Keratinocyte (primary cell): Measurements from ENCODE around the gene ZNF524. TPM values are rescaled to one million over a fixed set of nuclear protein-coding genes. Genes with fewer than 3 reads are reported as not detected.
"Not testable (repeated sequence)": the region's sequence is repeated elsewhere in the genome, so short reads cannot be mapped to it uniquely, and the experiment has no call there.

Experiments used
- DNase-seq: peaks from one replicate; pipeline ENCODE4 v3.0.0-alpha.2; 2011; ENCODE audit warnings: low read depth, missing footprints, low spot score
- FAIRE-seq: peaks from 2 replicates; lab custom pipeline; 2011; peaks lifted over from hg19 to GRCh38; lab: Jason Lieb, UNC
- H2AFZ ChIP-seq: 2 replicates; pipeline ENCODE4 v1.6.0; 2012; ENCODE audit warnings: low read length, control low read depth, inconsistent platforms; ENCODE audit not compliant: control insufficient read depth
- H3K27ac ChIP-seq: 2 replicates; pipeline ENCODE4 v1.5.1; 2011; ENCODE audit warnings: low read length; ENCODE audit not compliant: control insufficient read depth, insufficient read depth
- H3K27me3 ChIP-seq: 3 replicates; pipeline ENCODE4 v1.6.0; 2011; ENCODE audit warnings: low read length; ENCODE audit not compliant: control insufficient read depth, insufficient read depth; ENCODE audit errors: extremely low read depth
- H3K36me3 ChIP-seq, 2 experiments: 2 replicates in 1 of 2; 3 replicates in 1 of 2; pipeline ENCODE4 v1.5.1; 2011; ENCODE audit warnings: low read length in 2 of 2, mild to moderate bottlenecking in 1 of 2; ENCODE audit not compliant: control insufficient read depth in 2 of 2, insufficient read depth in 2 of 2; ENCODE audit errors: extremely low read depth in 1 of 2
- H3K4me1 ChIP-seq: 3 replicates; pipeline ENCODE4 v1.5.1; 2011; ENCODE audit warnings: low read length; ENCODE audit not compliant: control insufficient read depth, insufficient read depth; ENCODE audit errors: extremely low read depth
- H3K4me2 ChIP-seq: 3 replicates; pipeline ENCODE4 v1.6.0; 2011; ENCODE audit warnings: low read depth, low read length; ENCODE audit not compliant: control insufficient read depth, insufficient read depth; ENCODE audit errors: extremely low read depth
- H3K4me3 ChIP-seq, 3 experiments: fragments of 200-600 bp in 1 of 3; sonication (generic) in 1 of 3; 2 replicates in 2 of 3; 3 replicates in 1 of 3; pipeline ENCODE4 v1.5.1; 2011 to 2016; ENCODE audit warnings: low read length in 3 of 3, mild to moderate bottlenecking in 3 of 3, control low read depth in 2 of 3, inconsistent platforms in 1 of 3, low read depth in 1 of 3, mixed read lengths in 1 of 3, mixed run types in 1 of 3, moderate library complexity in 1 of 3; ENCODE audit not compliant: control insufficient read depth in 2 of 3, insufficient read depth in 2 of 3; ENCODE audit errors: extremely low read depth in 1 of 3
- H3K79me2 ChIP-seq: 2 replicates; pipeline ENCODE4 v1.6.0; 2012; ENCODE audit warnings: low read length; ENCODE audit not compliant: control insufficient read depth, insufficient read depth
- H3K9ac ChIP-seq: 3 replicates; pipeline ENCODE4 v1.6.0; 2011; ENCODE audit warnings: low read length; ENCODE audit not compliant: control insufficient read depth, insufficient read depth; ENCODE audit errors: extremely low read depth
- H3K9me1 ChIP-seq: 3 replicates; pipeline ENCODE4 v1.6.0; 2011; ENCODE audit warnings: low read length; ENCODE audit not compliant: control insufficient read depth, insufficient read depth; ENCODE audit errors: extremely low read depth
- H3K9me3 ChIP-seq: 2 replicates; pipeline ENCODE4 v1.5.1; 2012; ENCODE audit warnings: low read depth, low read length; ENCODE audit not compliant: control insufficient read depth
- H4K20me1 ChIP-seq: 3 replicates; pipeline ENCODE4 v1.6.0; 2011; ENCODE audit warnings: low read length; ENCODE audit not compliant: control insufficient read depth, insufficient read depth; ENCODE audit errors: extremely low read depth
- CTCF ChIP-seq, 3 experiments: IDR thresholded peaks in 1 of 3; conservative IDR thresholded peaks in 1 of 3; optimal IDR thresholded peaks in 1 of 3; 2 replicates in 2 of 3; 3 replicates in 1 of 3; pipeline versions ENCODE3 to v1.5.1; 2011; ENCODE audit warnings: low read length in 3 of 3, mild to moderate bottlenecking in 3 of 3, moderate library complexity in 2 of 3, control low read depth in 1 of 3, inconsistent platforms in 1 of 3; ENCODE audit not compliant: insufficient read depth in 2 of 3; ENCODE audit errors: extremely low read depth in 1 of 3
- EZH2 ChIP-seq: IDR thresholded peaks from one replicate; pipeline ENCODE4 v1.6.1; 2012; ENCODE audit warnings: inconsistent platforms, mild to moderate bottlenecking, low read length, moderate library complexity
- dilution Hi-C: fragments of 300-500 bp; cut with MboI; formaldehyde crosslinking; loops from one replicate; pipeline ENCODE4 v1.7.0; 2020; ENCODE audit warnings: low sequenced_read_pairs; ENCODE audit not compliant: extremely low pct_ligation_motif_present
- polyA plus RNA-seq, 5 experiments: library from polyadenylated mRNA; depleted of rRNA in 3 of 5; stranded (reverse) in 3 of 5; stranded (forward) in 1 of 5; unstranded in 1 of 5; fragments of >200 nt; gene quantifications; 1 replicate in 1 of 5; 2 replicates in 3 of 5; 3 replicates in 1 of 5; pipeline versions ENCODE4 v1.2.1 to v1.2.3, GENCODE V29; 2011 to 2012; ENCODE audit warnings: missing spikeins in 2 of 5, low read depth in 1 of 5, low replicate concordance in 1 of 5

ZNF524 gene
- polyA plus RNA-seq, 1 donor (not counting 4 experiments of a cell fraction or from before 2014, with no cell fraction given), result 2.6 TPM

GRCh38 chr19:55567708-55568328 lies 32.3 kb upstream of the ZNF524 start:
- no peaks in the 10 kb centered on the region for H3K79me2 ChIP-seq
- no peak overlapping the region for H2AFZ ChIP-seq
- H3K4me1 ChIP-seq, result no peaks in the 10 kb centered on the region
- H3K9ac ChIP-seq, result no peak overlapping the region
- FAIRE-seq (no peak), DNase-seq (no peak)
- no peaks in the 10 kb centered on the region for H4K20me1 ChIP-seq
- no peaks in the 10 kb centered on the region for H3K36me3 ChIP-seq
- H3K9me1 ChIP-seq, result no peaks in the 10 kb centered on the region
- no peak overlapping the region for H3K27ac ChIP-seq
- no peak overlapping the region for H3K4me2 ChIP-seq
- H3K4me3 ChIP-seq, result no peak overlapping the region
- peaks cover 14% of the 10 kb centered on the region for H3K27me3 ChIP-seq
- TF ChIP-seq CTCF (optimal IDR thresholded peaks at IDR 0.05 in 1 of 3, IDR thresholded peaks at IDR 0.05 in 1 of 3, conservative IDR thresholded peaks at IDR 0.05 in 1 of 3; ENCODE audit: extremely low read depth in 1 of 3, insufficient read depth in 2 of 3, low read length in 3 of 3) (no peak), EZH2 (no peak)
- dilution Hi-C loops, result no loop called here
- H3K9me3 ChIP-seq, result no peaks in the 10 kb centered on the region

- H4K20me1 ChIP-seq, dilution Hi-C loops, H3K4me1 ChIP-seq, H3K9ac ChIP-seq, H3K36me3 ChIP-seq, H2AFZ ChIP-seq, H3K4me2 ChIP-seq, H3K9me3 ChIP-seq, H3K4me3 ChIP-seq, H3K79me2 ChIP-seq, FAIRE-seq, H3K27ac ChIP-seq, H3K9me1 ChIP-seq, H3K27me3 ChIP-seq, DNase-seq: not testable (repeated sequence)
Measured at GRCh38 chr19:55569477-55569876, 30.6 kb upstream of the ZNF524 start.

- H2AFZ ChIP-seq, dilution Hi-C loops, H3K27me3 ChIP-seq, H3K9me3 ChIP-seq, H3K4me1 ChIP-seq, H3K27ac ChIP-seq, H4K20me1 ChIP-seq, H3K4me3 ChIP-seq, H3K9me1 ChIP-seq, H3K4me2 ChIP-seq, H3K36me3 ChIP-seq, H3K79me2 ChIP-seq, H3K9ac ChIP-seq, DNase-seq, FAIRE-seq: not testable (repeated sequence)
Measured at GRCh38 chr19:55573929-55574328, 26.2 kb upstream of the ZNF524 start.
